Neural cell (in vitro differentiated cells): Measurements from ENCODE around the gene FAM153A.
"Not testable (repeated sequence)": the region's sequence is repeated elsewhere in the genome, so short reads cannot be mapped to it uniquely, and the experiment has no call there.

Experiments used
- EP300 ChIP-seq: fragments of 450-650 bp; conservative IDR thresholded peaks from 2 replicates; pipeline ENCODE4 v1.6.1; 2014; ENCODE audit warnings: antibody characterized with exemption, mild to moderate bottlenecking, moderate library complexity; ENCODE audit not compliant: poor library complexity, severe bottlenecking
- EZH2 ChIP-seq: fragments of 200-600, 300-800 bp; shearing (Covaris generic), sonication (generic); IDR thresholded peaks from 2 replicates; pipeline ENCODE4 v1.6.1; 2014; ENCODE audit warnings: antibody characterized with exemption, low read length, borderline replicate concordance, mild to moderate bottlenecking; ENCODE audit not compliant: insufficient read depth, poor library complexity, severe bottlenecking
- MXI1 ChIP-seq: fragments of 450-650 bp; conservative IDR thresholded peaks from 2 replicates; pipeline ENCODE4 v1.6.1; 2014; ENCODE audit warnings: antibody characterized with exemption, mild to moderate bottlenecking; ENCODE audit not compliant: poor library complexity, severe bottlenecking
- POLR2AphosphoS5 ChIP-seq: IDR thresholded peaks from 2 replicates; pipeline ENCODE4 v1.6.1; 2012
- RAD21 ChIP-seq: fragments of 450-650 bp; conservative IDR thresholded peaks from 2 replicates; pipeline ENCODE4 v1.6.1; 2014; ENCODE audit warnings: antibody characterized with exemption, mild to moderate bottlenecking, moderate library complexity
- SMC3 ChIP-seq: fragments of 450-650 bp; conservative IDR thresholded peaks from 2 replicates; pipeline ENCODE4 v1.6.1; 2014; ENCODE audit warnings: antibody characterized with exemption, mild to moderate bottlenecking, moderate library complexity; ENCODE audit not compliant: poor library complexity
- TAF1 ChIP-seq: IDR thresholded peaks from 2 replicates; pipeline ENCODE4 v1.6.1; 2012; ENCODE audit warnings: low read depth
- TF ChIP-seq, protein P1 (sequence below): fragments of 450-650 bp; IDR thresholded peaks from 2 replicates; pipeline ENCODE4 v1.5.1; 2014; ENCODE audit warnings: antibody characterized with exemption, mild to moderate bottlenecking, moderate library complexity; ENCODE audit not compliant: poor library complexity, severe bottlenecking
- TF ChIP-seq, protein P2 (sequence below): IDR thresholded peaks from 2 replicates; pipeline ENCODE4 v1.6.1; 2012; ENCODE audit warnings: borderline replicate concordance

DNA sequence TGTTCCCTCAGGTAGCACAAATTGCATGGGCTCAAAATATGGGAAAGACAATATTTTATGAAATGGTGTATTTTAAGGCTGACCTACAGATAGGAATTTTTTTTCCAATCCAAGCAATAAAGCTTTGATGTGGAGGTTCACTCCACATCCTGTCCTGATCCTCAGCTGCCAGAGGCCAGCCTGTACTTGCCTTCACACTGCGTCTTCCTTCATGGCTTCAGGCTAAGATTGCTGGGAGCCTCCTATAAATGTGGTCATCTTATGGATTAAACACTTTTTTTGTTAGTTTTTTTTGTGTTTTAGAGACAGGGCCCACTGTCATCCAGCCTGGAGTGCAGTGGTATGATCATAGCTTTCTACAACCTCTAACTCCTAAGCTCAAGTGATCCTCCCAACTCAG, 67.3 kb downstream of the FAM153A start:
- TF ChIP-seq, protein P1, sequence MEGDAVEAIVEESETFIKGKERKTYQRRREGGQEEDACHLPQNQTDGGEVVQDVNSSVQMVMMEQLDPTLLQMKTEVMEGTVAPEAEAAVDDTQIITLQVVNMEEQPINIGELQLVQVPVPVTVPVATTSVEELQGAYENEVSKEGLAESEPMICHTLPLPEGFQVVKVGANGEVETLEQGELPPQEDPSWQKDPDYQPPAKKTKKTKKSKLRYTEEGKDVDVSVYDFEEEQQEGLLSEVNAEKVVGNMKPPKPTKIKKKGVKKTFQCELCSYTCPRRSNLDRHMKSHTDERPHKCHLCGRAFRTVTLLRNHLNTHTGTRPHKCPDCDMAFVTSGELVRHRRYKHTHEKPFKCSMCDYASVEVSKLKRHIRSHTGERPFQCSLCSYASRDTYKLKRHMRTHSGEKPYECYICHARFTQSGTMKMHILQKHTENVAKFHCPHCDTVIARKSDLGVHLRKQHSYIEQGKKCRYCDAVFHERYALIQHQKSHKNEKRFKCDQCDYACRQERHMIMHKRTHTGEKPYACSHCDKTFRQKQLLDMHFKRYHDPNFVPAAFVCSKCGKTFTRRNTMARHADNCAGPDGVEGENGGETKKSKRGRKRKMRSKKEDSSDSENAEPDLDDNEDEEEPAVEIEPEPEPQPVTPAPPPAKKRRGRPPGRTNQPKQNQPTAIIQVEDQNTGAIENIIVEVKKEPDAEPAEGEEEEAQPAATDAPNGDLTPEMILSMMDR: not testable (repeated sequence)
- TF ChIP-seq POLR2AphosphoS5, EZH2, RAD21, MXI1, TAF1, SMC3, EP300: not testable (repeated sequence)
- TF ChIP-seq, protein P2, sequence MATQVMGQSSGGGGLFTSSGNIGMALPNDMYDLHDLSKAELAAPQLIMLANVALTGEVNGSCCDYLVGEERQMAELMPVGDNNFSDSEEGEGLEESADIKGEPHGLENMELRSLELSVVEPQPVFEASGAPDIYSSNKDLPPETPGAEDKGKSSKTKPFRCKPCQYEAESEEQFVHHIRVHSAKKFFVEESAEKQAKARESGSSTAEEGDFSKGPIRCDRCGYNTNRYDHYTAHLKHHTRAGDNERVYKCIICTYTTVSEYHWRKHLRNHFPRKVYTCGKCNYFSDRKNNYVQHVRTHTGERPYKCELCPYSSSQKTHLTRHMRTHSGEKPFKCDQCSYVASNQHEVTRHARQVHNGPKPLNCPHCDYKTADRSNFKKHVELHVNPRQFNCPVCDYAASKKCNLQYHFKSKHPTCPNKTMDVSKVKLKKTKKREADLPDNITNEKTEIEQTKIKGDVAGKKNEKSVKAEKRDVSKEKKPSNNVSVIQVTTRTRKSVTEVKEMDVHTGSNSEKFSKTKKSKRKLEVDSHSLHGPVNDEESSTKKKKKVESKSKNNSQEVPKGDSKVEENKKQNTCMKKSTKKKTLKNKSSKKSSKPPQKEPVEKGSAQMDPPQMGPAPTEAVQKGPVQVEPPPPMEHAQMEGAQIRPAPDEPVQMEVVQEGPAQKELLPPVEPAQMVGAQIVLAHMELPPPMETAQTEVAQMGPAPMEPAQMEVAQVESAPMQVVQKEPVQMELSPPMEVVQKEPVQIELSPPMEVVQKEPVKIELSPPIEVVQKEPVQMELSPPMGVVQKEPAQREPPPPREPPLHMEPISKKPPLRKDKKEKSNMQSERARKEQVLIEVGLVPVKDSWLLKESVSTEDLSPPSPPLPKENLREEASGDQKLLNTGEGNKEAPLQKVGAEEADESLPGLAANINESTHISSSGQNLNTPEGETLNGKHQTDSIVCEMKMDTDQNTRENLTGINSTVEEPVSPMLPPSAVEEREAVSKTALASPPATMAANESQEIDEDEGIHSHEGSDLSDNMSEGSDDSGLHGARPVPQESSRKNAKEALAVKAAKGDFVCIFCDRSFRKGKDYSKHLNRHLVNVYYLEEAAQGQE: not testable (repeated sequence)
